Glomerular visceral epithelial cell (primary cell): Measurements from ENCODE around the gene SLC4A2.
"Not testable (repeated sequence)": the region's sequence is repeated elsewhere in the genome, so short reads cannot be mapped to it uniquely, and the experiment has no call there.

ENCODE experiments used
- DNase-seq: peaks from one replicate; pipeline ENCODE4 v3.0.0-alpha.2; 2016; ENCODE audit errors: extremely low spot score

The SLC4A2 gene

DNA sequence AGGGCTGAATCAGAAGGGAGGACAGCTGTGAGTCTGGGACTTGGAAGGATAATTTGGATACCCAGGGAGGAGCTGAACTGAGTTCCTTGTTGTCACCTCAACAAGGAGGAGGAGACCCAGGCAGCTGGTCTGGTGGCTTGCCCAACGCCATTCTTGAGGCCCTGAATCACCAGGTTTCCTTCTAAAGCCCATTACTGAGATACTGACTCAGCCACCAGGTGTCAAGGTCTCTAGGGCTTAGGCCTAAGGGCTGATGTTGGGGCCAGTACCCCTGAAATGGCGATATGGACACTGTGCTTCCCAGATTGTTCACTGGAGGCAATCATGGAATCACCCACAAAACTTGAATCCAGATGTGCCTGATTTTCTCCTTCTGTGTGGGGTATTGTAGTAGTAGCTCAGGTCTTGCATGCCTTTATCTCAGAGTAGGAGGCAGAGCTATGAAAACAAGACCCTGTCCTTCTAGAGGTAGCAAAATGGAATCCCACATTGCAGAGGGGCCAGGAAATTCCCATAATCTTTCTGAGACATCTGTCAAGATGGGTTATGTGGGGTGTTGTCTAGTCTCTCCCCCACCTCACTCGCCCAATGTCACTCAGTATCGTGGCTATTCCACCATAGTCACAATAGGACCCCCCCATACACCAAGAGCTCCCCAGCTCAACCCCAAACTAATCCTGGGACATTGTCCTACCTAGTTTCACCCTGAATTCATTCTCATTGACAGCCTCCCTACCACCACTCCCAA, 33.3 kb upstream of the SLC4A2 start:
- peak; percentile 26 for DNase-seq

DNA sequence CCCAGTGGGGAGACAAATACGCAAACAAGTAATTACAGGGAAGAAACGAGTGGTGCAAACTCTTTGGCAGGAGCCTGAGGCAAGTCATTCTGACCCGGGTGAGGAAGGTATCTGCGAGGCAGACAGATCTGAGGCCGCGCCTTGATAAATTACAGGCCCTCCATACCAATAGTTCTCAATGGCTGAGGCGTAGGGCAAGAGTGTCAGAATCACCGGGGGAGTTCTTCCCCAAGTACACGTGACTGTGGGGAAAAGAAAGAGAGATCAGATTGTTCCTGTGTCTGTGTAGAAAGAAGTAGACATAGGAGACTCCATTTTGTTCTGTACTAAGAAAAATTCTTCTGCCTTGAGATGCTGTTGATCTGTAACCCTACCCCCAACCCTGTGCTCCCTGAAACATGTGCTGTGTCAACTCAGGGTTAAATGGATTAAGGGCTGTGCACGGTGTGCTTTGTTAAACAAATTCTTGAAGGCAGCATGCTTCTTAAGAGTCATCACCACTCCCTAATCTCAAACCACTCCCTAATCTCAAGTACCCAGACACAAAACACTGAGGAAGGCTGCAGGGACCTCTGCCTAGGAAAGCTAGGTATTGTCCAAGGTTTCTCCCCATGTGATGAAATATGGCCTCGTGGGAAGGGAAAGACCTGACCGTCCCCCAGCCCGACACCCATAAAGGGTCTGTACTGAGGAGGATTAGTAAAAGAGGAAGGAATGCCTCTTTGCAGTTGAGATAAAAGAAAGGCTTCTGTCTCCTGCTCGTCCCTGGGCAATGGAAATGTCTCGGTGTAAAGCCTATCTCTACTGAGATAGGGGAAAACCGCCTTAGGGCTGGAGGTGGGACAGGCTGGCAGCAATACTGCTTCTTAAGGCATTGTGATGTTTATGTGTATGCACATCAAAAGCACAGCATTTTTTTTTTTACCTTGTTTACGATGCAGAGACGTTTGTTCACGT, 32.3 kb upstream of the SLC4A2 start:
- not testable (repeated sequence) for DNase-seq

DNA sequence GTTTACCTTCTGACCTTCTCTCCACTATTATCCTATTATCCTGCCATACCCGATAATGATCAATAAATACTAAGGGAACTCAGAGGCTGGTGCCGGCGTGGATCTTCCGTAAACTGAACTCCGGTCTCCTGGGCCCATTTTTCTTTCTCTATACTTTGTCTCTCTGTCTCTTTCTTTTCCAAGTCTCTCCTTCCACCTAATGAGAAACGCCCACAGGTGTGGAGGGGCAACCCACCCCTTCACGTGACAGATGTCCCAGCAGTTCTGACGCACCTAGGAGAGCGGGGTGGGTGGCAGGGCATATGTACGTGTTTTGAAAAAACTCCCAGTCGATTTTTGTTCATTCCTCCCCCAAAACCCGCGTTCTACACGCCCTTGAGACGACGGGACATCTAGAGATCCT, 31.7 kb upstream of the SLC4A2 start:
- DNase-seq, result not testable (repeated sequence)

DNA sequence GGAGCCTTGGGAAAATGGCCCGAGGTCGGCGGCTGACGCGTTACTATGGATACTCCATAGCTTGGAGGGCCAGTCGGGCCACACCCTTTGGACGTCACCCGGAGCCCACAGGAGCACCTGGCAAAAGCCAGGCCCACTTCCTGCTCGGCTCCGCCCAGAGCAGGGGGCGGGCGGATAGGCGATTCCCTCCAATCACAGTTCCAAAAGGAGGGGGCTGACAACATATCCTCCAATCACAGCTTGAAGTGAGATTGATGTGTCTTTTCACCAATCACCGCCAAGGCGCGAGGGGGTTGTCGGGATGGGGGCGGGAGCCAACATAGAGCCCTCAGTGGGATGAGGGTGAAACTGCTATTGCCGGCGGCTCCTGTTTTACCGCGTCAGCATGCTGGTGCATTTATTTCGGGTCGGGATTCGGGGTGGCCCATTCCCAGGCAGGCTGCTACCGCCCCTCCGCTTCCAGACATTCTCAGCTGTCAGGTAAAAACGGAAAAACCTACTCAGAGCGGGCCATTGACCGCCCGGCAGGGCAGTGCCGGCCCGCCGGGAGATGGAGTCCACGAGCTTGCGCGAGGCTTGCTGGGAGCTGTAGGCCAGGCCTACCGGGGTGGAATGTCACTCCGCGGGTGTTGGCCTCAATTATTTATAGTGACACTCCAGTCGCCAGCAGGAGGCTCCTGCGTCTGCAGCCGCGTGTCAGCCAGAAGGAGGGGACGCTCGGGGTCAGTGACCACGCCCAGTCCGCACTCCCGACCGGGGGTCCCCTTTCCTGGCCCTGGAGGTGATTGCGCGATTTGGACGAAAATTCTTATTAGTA, 31.1 kb upstream of the SLC4A2 start, which contains the start of gene ABCB8:
Gene ABCB8, plus strand, starts transcription at position 320 of the 817 bp plus-strand sequence. Its CDS starts 66 bp downstream, at position 386.
- peak; percentile 99 for DNase-seq

DNA sequence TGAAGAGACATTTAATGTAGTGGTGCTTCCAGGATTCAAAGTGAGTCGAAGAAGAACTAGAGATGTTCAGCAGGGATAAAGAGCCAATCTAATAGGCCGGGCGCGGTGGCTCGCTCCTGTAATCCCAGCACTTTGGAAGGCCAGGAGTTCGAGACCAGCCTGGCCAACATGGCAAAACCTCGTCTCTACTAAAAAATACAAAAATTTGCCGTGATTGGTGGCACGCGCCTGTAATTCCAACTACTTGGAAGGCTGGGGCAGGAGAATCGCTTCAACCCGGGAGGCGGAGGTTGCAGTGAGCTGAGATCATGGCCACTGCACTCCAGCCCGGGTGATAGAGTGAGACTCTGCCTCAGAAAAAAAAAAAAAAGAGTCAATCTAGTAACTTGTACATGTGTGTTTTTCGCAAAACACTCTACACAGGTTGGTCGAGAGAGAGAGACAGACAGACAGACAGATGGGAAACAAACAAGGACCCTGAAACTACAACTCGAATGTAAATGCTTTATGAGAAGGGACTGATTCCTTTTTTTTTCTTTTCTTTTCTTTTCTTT, 30.4 kb upstream of the SLC4A2 start:
- no peak for DNase-seq

DNA sequence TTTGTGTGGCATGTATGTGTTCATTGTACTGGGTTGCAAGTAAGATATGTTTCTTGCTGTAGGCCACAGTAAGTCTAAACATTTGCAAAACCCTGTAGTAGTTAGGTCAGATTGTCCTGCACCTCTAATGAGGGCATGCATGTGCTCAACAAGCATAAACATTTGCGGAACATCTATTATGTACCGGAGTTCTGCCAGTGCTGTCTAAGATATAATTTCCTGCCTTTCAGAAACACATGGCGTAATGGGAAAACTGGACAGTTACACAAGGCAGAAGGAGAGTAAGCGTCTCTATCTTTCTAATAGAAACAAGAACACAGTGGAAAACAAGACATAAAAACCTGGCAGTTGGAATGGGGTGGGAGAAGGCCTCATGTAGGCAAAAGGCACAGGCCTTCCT, 28.4 kb upstream of the SLC4A2 start:
- no peak for DNase-seq

DNA sequence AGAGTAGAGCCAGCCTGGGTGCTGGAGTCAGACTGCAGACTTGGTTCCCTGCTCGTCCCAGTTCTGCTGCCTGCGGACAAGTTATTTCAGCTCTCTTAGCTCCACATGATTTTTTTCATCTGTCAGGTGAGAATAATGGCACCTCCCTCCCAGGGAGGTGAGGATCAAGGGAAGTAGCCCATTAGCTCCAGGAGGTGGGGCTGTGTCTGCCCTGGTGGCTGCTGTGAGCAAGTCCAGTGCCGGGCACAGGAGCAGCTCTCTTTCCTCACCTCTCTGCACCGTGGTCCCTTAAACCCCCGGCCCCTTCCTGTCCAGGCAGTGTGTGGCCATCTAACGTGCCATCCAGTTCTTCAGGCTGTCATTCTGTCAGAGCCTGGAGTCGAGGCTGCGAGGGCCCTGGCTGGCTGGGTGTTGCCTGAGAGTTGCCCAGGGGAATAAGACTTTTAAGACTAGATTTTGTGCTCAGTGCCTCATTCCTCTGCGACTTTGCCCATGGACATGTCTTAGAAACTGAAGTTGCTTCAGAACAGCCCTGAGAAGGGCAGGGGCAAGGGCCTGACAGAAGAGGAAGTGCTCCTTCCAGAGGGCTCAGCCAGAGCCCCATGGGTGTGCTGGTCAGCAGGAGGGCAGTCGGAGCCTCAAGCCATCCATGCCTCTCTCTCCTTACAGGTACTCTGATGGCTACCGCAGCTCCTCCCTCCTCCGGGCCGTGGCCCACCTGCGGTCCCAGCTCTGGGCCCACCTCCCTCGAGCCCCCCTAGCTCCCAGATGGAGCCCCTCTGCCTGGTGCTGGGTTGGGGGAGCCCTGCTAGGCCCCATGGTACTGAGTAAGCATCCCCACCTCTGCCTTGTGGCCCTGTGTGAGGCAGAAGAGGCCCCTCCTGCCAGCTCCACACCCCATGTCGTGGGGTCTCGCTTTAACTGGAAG, 26.2 kb upstream of the SLC4A2 start:
- DNase-seq, result no peak

DNA sequence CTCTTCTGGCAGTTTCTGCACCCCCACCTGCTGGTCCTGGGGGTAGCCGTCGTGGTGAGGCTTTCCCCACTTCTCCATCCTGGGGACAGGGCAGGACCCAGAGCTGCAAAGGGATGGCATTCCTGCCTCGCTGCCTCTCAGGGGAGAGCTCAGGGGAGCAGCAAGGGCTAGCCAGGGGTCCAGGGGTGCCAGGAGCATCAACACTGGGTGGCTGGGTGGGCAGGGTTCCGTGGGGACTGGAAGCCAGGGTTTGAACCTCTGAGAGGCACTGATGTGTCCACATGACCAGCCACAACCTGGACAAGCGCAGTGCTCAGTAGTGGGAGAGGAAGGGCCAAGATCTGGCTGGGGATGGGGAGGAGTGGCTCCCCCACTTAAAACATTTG, 25.5 kb upstream of the SLC4A2 start:
- no peak for DNase-seq

DNA sequence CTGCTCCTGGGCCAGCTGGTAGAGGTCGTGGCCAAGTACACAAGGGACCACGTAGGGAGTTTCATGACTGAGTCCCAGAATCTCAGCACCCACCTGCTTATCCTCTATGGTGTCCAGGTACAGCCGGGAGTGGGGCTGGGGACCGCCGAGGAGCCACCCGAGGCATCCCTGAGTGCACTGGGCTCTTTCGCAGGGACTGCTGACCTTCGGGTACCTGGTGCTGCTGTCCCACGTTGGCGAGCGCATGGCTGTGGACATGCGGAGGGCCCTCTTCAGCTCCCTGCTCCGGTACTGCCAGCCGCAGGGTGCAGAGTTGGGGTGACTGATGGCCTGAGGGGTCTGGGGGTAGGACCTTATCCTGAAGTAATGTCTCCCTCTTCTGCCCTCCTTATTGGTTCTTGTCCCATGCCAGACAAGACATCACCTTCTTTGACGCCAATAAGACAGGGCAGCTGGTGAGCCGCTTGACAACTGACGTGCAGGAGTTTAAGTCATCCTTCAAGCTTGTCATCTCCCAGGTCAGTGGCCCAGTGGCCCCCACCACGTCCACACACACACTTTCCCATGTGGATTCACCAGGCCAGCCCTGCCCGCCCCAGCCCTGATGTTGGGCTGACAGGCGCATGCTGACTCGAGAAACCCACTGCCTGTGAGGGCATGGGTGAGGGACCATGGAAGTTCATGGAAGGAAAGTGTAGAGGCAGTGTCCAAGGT, 24.9 kb upstream of the SLC4A2 start:
- DNase-seq, result no peak

DNA sequence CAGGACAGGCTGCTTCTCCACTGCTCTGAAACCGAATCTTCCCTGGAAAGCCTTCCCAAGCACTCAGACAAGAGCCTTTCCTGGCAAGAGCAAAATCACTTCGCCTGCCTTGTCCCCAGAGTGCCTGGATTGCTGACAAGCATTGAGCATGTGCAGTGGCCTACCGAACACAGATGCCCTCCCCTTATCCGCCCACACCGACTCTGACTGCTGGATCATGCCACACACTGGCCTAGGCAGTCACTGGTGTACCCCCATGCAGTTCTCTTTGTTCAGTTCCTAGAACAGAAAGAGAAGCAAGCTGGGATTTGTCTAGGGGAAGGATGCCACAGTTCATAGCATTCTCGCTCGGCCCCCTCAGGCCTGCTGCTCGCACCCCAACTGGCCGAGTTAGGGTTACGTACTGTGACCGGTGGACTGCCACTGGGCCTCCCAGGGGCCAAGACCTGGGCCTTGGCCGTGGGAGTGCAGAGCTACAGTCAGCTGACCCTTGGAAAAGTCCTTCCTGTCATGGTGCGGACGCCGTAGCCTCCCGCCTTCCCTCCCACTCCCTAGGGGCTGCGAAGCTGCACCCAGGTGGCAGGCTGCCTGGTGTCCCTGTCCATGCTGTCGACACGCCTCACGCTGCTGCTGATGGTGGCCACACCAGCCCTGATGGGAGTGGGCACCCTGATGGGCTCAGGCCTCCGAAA, 24.2 kb upstream of the SLC4A2 start:
- DNase-seq, result no peak

DNA sequence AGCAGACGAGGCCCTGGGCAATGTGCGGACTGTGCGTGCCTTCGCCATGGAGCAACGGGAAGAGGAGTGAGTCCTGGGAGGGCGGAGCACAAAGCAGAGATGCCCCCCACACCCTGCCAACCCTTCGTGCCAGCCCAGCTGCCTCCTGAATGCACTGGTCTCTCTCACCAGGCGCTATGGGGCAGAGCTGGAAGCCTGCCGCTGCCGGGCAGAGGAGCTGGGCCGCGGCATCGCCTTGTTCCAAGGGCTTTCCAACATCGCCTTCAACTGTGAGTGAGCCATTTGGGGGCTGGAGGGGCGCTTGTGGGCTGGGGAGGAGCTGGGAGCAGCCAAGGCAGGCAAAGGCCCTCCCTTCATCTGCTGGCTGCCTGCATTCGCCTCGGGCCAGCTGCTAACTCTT, 23.5 kb upstream of the SLC4A2 start:
- no peak for DNase-seq

DNA sequence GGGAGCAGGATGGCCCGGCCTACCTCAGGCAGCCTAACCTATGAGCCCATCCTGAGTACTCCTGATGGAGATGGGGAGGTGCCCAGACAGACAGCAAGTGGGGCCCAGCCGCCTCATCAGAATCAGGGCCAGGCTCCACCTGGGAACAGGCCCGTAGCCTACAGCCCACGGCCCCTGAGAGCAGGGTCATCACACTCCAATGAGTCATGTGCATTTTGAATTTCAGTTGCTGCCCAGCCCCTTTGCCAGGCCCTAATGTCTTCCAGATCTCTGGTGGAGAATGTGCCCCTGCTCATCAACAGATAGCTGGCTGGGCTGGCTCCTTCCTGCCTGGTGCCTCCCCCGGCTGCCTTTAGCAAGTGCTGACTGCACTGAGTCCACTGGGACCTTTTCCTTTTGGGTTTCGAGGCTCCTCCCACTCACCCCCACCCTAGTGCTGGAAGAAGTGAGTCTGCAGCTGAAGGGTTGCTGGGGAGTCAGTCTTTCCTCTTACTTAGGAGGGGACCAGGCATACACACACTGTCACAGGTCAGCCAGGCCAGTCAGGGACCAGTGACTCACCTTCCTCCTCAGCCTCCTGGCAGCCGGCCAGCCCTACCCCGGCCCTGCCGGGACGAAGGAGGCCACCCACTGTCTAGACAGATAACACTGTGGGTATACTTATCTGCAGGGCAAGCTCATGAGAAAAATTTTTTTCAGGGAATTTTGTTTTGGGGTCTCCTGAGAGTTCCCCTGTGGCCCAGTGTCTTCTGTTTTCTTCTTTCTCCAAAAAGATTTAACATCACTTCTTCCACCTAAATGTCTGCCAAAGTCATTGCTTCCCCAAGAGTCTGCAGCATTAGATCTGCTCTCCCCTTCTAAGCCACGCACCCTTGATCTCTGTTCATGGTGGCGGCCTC, 20.2 kb upstream of the SLC4A2 start:
- DNase-seq, result peak; percentile 95

DNA sequence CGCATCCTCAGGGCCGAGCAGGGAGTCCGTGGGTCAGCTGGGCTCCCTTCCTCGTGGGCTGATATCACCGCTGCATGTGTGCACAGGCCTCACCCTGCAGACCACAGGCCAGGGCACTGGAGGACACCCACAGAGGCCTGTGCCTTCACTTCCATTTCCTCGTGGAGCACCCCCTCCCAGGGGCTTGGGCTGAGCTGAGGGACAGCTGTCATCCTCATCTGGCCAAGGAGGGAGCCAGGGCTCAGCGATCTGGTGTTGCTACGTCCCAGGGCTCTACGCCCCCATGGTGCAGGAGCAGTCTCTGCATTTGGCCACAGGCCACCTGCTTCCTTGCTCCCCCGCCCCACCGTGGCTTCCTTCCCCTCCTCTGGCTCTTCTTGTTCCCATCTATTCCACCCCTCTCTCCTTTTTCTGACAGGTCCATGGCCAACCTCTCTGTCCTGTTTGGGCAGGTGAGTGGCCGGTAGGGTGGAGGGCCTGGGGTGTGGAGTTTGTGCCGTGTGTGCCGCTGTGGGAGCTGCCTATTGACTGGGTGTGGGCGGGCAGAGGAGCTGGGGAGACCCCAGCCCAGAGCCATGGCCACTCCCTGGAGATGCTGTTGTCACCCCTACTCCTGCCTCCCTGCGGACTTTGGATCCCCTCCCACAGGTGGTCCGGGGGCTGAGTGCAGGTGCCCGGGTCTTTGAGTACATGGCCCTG, 19.4 kb upstream of the SLC4A2 start:
- DNase-seq, result no peak

DNA sequence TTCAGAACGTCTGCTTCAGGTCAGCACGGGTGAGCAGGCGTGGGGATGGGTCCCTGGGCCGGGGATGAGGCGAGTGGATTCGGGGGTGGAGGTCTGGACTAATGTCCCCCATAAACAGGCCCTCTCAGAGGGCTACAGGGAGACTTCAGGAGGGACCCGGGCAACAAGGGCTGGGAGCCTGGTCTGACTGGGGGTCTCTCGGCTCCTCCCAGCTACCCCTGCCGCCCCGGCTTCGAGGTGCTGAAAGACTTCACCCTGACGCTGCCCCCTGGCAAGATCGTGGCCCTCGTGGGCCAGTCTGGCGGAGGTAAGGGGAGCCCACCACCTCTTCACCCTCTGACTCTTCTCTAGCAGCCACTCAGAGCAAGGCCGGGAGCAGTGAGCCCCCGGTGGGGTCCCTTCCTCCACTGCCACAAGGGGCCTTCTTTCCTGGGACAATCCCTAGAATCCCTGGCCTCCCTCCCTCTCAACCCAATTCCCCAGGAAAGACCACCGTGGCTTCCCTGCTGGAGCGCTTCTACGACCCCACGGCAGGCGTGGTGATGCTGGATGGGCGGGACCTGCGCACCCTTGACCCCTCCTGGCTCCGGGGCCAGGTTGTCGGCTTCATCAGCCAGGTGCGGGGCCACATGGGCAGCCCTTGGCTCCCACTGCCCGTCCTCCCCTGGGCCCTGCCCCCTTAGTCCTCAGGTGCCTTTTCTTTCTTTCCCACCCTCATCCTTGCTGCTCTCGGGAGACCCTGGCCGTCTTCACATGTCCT, 18.6 kb upstream of the SLC4A2 start:
- no peak for DNase-seq

DNA sequence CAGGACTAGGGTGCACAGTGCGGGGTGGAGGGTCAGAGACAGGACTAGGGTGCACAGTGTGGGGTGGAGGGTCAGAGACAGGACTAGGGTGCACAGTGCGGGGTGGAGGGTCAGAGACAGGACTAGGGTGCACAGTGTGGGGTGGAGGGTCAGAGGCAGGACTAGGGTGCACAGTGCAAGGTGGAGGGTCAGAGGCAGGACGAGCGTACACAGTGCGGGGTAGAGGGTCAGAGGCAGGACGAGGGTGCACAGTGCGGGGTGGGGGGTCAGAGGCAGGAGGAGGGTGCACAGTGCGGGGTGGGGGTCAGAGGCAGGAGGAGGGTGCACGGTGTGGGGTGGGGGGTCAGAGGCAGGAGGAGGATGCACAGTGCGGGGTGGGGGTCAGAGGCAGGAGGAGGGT, 15.9 kb upstream of the SLC4A2 start:
- not testable (repeated sequence) for DNase-seq

DNA sequence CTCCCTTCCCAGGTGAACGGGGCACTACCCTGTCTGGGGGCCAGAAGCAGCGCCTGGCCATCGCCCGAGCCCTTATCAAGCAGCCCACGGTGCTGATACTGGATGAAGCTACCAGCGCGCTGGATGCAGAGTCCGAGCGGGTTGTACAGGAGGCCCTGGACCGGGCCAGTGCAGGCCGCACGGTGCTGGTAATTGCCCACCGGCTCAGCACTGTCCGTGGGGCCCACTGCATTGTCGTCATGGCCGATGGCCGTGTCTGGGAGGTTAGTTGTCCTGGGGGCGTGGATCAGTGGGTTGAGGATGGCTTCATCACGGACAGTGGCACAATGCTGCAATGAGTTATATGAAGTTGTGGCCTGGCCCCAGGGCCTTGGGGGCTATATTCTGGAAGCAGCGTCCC, 15.4 kb upstream of the SLC4A2 start:
- no peak for DNase-seq

DNA sequence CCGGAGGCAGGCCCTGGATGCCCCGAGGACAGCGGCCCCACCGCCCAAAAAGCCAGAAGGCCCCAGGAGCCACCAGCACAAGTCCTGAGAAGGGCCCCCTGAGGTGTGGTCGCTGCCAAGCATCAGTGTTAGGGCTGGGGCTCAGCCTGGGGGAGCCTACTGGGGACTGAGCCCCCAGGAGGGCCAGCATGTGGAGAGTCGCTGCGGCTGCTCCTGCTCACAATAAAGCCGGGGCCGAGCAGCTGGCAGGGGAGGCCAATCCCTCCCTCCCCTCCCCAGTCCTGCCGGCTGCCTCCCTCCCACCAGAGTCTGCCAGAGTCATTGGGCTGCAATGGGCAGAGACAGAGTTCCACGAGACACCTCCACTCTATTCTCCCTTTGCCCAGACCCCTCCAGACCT, 14.1 kb upstream of the SLC4A2 start:
- DNase-seq, result no peak
